Keratinocyte (primary cell): ENCODE data around the gene DVL2. TPM values are rescaled to one million over a fixed set of nuclear protein-coding genes. Genes with fewer than 3 reads are reported as not detected.

Experiments used
- DNase-seq: peaks from one replicate; pipeline ENCODE4 v3.0.0-alpha.2; 2011; ENCODE audit warnings: low read depth, missing footprints, low spot score
- FAIRE-seq: peaks from 2 replicates; lab custom pipeline; 2011; peaks lifted over from hg19 to GRCh38; lab: Jason Lieb, UNC
- H2AFZ ChIP-seq: 2 replicates; pipeline ENCODE4 v1.6.0; 2012; ENCODE audit warnings: low read length, control low read depth, inconsistent platforms; ENCODE audit not compliant: control insufficient read depth
- H3K27ac ChIP-seq: 2 replicates; pipeline ENCODE4 v1.5.1; 2011; ENCODE audit warnings: low read length; ENCODE audit not compliant: control insufficient read depth, insufficient read depth
- H3K27me3 ChIP-seq: 3 replicates; pipeline ENCODE4 v1.6.0; 2011; ENCODE audit warnings: low read length; ENCODE audit not compliant: control insufficient read depth, insufficient read depth; ENCODE audit errors: extremely low read depth
- H3K36me3 ChIP-seq, 2 experiments: 2 replicates in 1 of 2; 3 replicates in 1 of 2; pipeline ENCODE4 v1.5.1; 2011; ENCODE audit warnings: low read length in 2 of 2, mild to moderate bottlenecking in 1 of 2; ENCODE audit not compliant: control insufficient read depth in 2 of 2, insufficient read depth in 2 of 2; ENCODE audit errors: extremely low read depth in 1 of 2
- H3K4me1 ChIP-seq: 3 replicates; pipeline ENCODE4 v1.5.1; 2011; ENCODE audit warnings: low read length; ENCODE audit not compliant: control insufficient read depth, insufficient read depth; ENCODE audit errors: extremely low read depth
- H3K4me2 ChIP-seq: 3 replicates; pipeline ENCODE4 v1.6.0; 2011; ENCODE audit warnings: low read depth, low read length; ENCODE audit not compliant: control insufficient read depth, insufficient read depth; ENCODE audit errors: extremely low read depth
- H3K4me3 ChIP-seq, 3 experiments: fragments of 200-600 bp in 1 of 3; sonication (generic) in 1 of 3; 2 replicates in 2 of 3; 3 replicates in 1 of 3; pipeline ENCODE4 v1.5.1; 2011 to 2016; ENCODE audit warnings: low read length in 3 of 3, mild to moderate bottlenecking in 3 of 3, control low read depth in 2 of 3, inconsistent platforms in 1 of 3, low read depth in 1 of 3, mixed read lengths in 1 of 3, mixed run types in 1 of 3, moderate library complexity in 1 of 3; ENCODE audit not compliant: control insufficient read depth in 2 of 3, insufficient read depth in 2 of 3; ENCODE audit errors: extremely low read depth in 1 of 3
- H3K79me2 ChIP-seq: 2 replicates; pipeline ENCODE4 v1.6.0; 2012; ENCODE audit warnings: low read length; ENCODE audit not compliant: control insufficient read depth, insufficient read depth
- H3K9ac ChIP-seq: 3 replicates; pipeline ENCODE4 v1.6.0; 2011; ENCODE audit warnings: low read length; ENCODE audit not compliant: control insufficient read depth, insufficient read depth; ENCODE audit errors: extremely low read depth
- H3K9me1 ChIP-seq: 3 replicates; pipeline ENCODE4 v1.6.0; 2011; ENCODE audit warnings: low read length; ENCODE audit not compliant: control insufficient read depth, insufficient read depth; ENCODE audit errors: extremely low read depth
- H3K9me3 ChIP-seq: 2 replicates; pipeline ENCODE4 v1.5.1; 2012; ENCODE audit warnings: low read depth, low read length; ENCODE audit not compliant: control insufficient read depth
- H4K20me1 ChIP-seq: 3 replicates; pipeline ENCODE4 v1.6.0; 2011; ENCODE audit warnings: low read length; ENCODE audit not compliant: control insufficient read depth, insufficient read depth; ENCODE audit errors: extremely low read depth
- CTCF ChIP-seq, 3 experiments: IDR thresholded peaks in 1 of 3; conservative IDR thresholded peaks in 1 of 3; optimal IDR thresholded peaks in 1 of 3; 2 replicates in 2 of 3; 3 replicates in 1 of 3; pipeline versions ENCODE3 to v1.5.1; 2011; ENCODE audit warnings: low read length in 3 of 3, mild to moderate bottlenecking in 3 of 3, moderate library complexity in 2 of 3, control low read depth in 1 of 3, inconsistent platforms in 1 of 3; ENCODE audit not compliant: insufficient read depth in 2 of 3; ENCODE audit errors: extremely low read depth in 1 of 3
- EZH2 ChIP-seq: IDR thresholded peaks from one replicate; pipeline ENCODE4 v1.6.1; 2012; ENCODE audit warnings: inconsistent platforms, mild to moderate bottlenecking, low read length, moderate library complexity
- dilution Hi-C: fragments of 300-500 bp; cut with MboI; formaldehyde crosslinking; loops from one replicate; pipeline ENCODE4 v1.7.0; 2020; ENCODE audit warnings: low sequenced_read_pairs; ENCODE audit not compliant: extremely low pct_ligation_motif_present
- polyA plus RNA-seq, 5 experiments: library from polyadenylated mRNA; depleted of rRNA in 3 of 5; stranded (reverse) in 3 of 5; stranded (forward) in 1 of 5; unstranded in 1 of 5; fragments of >200 nt; gene quantifications; 1 replicate in 1 of 5; 2 replicates in 3 of 5; 3 replicates in 1 of 5; pipeline versions ENCODE4 v1.2.1 to v1.2.3, GENCODE V29; 2011 to 2012; ENCODE audit warnings: missing spikeins in 2 of 5, low read depth in 1 of 5, low replicate concordance in 1 of 5

The DVL2 gene
- polyA plus RNA-seq, 1 donor (not counting 4 experiments of a cell fraction or from before 2014, with no cell fraction given) = 3.7 TPM

GRCh38 chr17:7259555-7259889 is 25.2 kb upstream of the DVL2 start:
- H3K79me2 ChIP-seq = peaks cover under 1% of the 10 kb centered on the region
- dilution Hi-C loops = no loop called here
- H2AFZ ChIP-seq = no peak overlapping the region
- DNase-seq = no peak
- H4K20me1 ChIP-seq = no peaks in the 10 kb centered on the region
- no peak for FAIRE-seq
- no peaks in the 10 kb centered on the region for H3K9me1 ChIP-seq
- H3K4me1 ChIP-seq = peaks cover 34% of the 10 kb centered on the region
- no peaks in the 10 kb centered on the region for H3K9me3 ChIP-seq
- H3K27ac ChIP-seq = peak overlapping the region; percentile 46
- H3K4me3 ChIP-seq = no peak overlapping the region
- no peaks in the 10 kb centered on the region for H3K27me3 ChIP-seq
- no peak overlapping the region for H3K9ac ChIP-seq
- TF ChIP-seq EZH2 = no peak
- no peak for TF ChIP-seq CTCF (optimal IDR thresholded peaks at IDR 0.05 in 1 of 3, IDR thresholded peaks at IDR 0.05 in 1 of 3, conservative IDR thresholded peaks at IDR 0.05 in 1 of 3; ENCODE audit: extremely low read depth in 1 of 3, insufficient read depth in 2 of 3, low read length in 3 of 3)
- H3K36me3 ChIP-seq = peaks cover 7 to 36% of the 10 kb centered on the region in 2 experiments
- H3K4me2 ChIP-seq = peak overlapping the region; percentile 27

GRCh38 chr17:7258731-7259554 is 24.6 kb upstream of the DVL2 start:
- TF ChIP-seq EZH2 = no peak
- no peaks in the 10 kb centered on the region for H3K27me3 ChIP-seq
- no peaks in the 10 kb centered on the region for H4K20me1 ChIP-seq
- H3K36me3 ChIP-seq = peaks cover 8 to 40% of the 10 kb centered on the region in 2 experiments
- H3K79me2 ChIP-seq = peaks cover 3% of the 10 kb centered on the region
- FAIRE-seq (peak; percentile 82), DNase-seq (no peak)
- peak overlapping the region; percentile 46 for H3K27ac ChIP-seq
- H3K9ac ChIP-seq = peak overlapping the region; percentile 6
- no peaks in the 10 kb centered on the region for H3K9me1 ChIP-seq
- H2AFZ ChIP-seq = no peak overlapping the region
- dilution Hi-C loops = no loop called here
- H3K4me2 ChIP-seq = peak overlapping the region; percentile 27
- H3K4me3 ChIP-seq = no peak overlapping the region
- H3K9me3 ChIP-seq = no peaks in the 10 kb centered on the region
- H3K4me1 ChIP-seq = peaks cover 34% of the 10 kb centered on the region
